Measurements from ENCODE around the gene GALNT11.

GALNT11 gene

DNA sequence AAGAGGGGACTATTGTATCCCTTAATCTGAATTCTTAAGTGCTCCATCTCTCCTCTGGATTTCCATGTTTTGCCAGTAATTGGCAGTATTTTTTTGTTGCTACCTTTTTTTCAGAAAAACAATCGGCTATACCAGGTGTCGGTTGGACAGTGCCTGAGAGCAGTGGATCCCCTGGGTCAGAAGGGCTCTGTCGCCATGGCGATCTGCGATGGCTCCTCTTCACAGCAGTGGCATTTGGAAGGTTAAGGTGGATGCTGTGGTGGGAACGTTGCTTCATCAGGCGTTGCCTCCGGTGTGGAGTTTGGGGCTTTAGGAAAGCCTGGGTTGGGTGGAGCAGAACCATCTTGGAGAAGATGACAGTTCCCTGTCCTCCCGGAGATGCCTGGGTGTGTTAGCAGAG, 96.0 kb downstream of the GALNT11 start:
- no peaks in the 10 kb centered on the region for H3K4me1 ChIP-seq (ENCODE audit: insufficient read depth, insufficient read length)
- H3K9ac ChIP-seq (ENCODE audit: insufficient read length, low read depth), result no peak overlapping the region
- TF ChIP-seq ZNF274 (IDR thresholded peaks at IDR 0.05; ENCODE audit: low read depth, low read length) (no peak), YY1 (IDR thresholded peaks at IDR 0.05; ENCODE audit: insufficient read depth, insufficient read length) (no peak)
- no peak overlapping the region for H3K4me3 ChIP-seq (ENCODE audit: insufficient read length, low read depth)
- no peaks in the 10 kb centered on the region for H3K27me3 ChIP-seq (ENCODE audit: insufficient read depth, insufficient read length)
- peaks cover 65% of the 10 kb centered on the region for H3K36me3 ChIP-seq (ENCODE audit: insufficient read depth, insufficient read length, low read length)
- no peak for DNase-seq (ENCODE audit: low read depth, low spot score)
- peaks cover 6% of the 10 kb centered on the region; the same call in 1 of the 2 replicates for H3K9me3 ChIP-seq (ENCODE audit: insufficient read depth, low read length)

DNA sequence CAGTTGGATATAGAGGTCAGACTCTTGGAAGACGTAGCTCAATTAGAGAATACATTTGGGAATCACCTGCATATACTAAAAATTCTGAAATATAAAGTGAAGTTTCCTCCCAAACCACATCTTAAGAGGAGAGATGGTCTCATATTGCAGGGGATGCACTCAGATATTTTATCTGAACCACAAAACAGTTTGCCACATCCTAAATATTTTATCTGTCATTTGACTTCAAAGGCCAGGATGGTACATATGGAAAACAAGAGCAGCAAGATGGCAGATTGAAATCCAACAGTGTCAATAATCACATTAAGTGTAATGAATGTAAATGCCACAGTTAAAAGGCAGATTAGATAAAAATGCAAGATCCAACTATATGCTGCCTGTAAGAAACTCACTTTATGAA, 97.1 kb downstream of the GALNT11 start:
- H3K4me1 ChIP-seq (ENCODE audit: insufficient read depth, insufficient read length), result no peaks in the 10 kb centered on the region
- H3K9ac ChIP-seq (ENCODE audit: insufficient read length, low read depth), result no peak overlapping the region
- TF ChIP-seq ZNF274 (IDR thresholded peaks at IDR 0.05; ENCODE audit: low read depth, low read length) (no peak), YY1 (IDR thresholded peaks at IDR 0.05; ENCODE audit: insufficient read depth, insufficient read length) (no peak), SUZ12 (IDR thresholded peaks at IDR 0.05; ENCODE audit: extremely low read depth, insufficient read depth, insufficient read length) (no peak)
- DNase-seq (ENCODE audit: low read depth, low spot score), result no peak
- H3K36me3 ChIP-seq (ENCODE audit: insufficient read depth, insufficient read length, low read length), result peaks cover 62% of the 10 kb centered on the region
- no peaks in the 10 kb centered on the region for H3K27me3 ChIP-seq (ENCODE audit: insufficient read depth, insufficient read length)
- no peak overlapping the region for H3K4me3 ChIP-seq (ENCODE audit: insufficient read length, low read depth)
- peaks cover 6% of the 10 kb centered on the region; the same call in 1 of the 2 replicates for H3K9me3 ChIP-seq (ENCODE audit: insufficient read depth, low read length)

DNA sequence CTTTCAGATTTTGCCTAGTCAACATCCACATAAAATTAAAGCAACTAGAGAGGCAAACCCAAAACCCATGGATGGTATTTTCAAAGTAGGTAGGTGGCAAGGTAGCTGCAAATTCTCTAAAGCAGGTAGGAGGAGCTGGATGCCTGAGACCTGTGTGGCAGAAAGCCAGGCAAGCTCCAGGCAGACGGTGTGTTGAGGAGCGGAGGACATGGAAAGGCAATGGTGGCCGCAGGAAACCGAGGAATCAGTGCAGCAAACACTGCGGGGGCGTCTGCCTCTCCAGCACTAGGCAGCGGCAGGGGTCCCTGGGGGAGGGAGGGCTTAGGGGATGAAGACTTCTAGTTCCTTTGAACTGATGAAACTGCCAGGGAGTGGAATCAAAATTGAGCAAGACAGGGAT, 101.3 kb downstream of the GALNT11 start:
- no peak overlapping the region for H3K4me3 ChIP-seq (ENCODE audit: insufficient read length, low read depth)
- DNase-seq (ENCODE audit: low read depth, low spot score), result no peak
- peaks cover 6% of the 10 kb centered on the region; the same call in 1 of the 2 replicates for H3K9me3 ChIP-seq (ENCODE audit: insufficient read depth, low read length)
- H3K27me3 ChIP-seq (ENCODE audit: insufficient read depth, insufficient read length), result no peaks in the 10 kb centered on the region
- peaks cover 44% of the 10 kb centered on the region for H3K36me3 ChIP-seq (ENCODE audit: insufficient read depth, insufficient read length, low read length)
- no peak overlapping the region for H3K9ac ChIP-seq (ENCODE audit: insufficient read length, low read depth)
- H3K4me1 ChIP-seq (ENCODE audit: insufficient read depth, insufficient read length), result no peaks in the 10 kb centered on the region
- TF ChIP-seq YY1 (IDR thresholded peaks at IDR 0.05; ENCODE audit: insufficient read depth, insufficient read length), result no peak
- no peak for TF ChIP-seq SUZ12 (IDR thresholded peaks at IDR 0.05; ENCODE audit: extremely low read depth, insufficient read depth, insufficient read length)
- TF ChIP-seq ZNF274 (IDR thresholded peaks at IDR 0.05; ENCODE audit: low read depth, low read length), result no peak

DNA sequence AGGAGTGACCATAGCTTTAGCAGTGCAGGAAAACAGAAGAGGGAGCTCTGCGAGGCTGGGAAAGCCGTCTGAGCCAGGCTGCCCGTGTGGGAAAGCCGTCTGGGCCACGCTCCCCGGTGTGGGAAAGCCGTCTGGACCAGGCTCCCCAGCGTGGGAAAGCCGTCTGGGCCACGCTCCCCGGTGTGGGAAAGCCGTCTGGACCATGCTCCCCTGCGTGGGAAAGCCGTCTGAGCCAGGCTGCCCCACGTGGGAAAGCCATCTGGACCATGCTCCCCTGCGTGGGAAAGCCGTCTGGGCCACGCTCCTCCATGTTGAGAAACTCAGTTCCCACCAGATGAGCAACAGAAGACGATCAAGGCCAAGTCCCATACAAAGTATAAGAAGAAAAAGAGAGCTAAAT, 101.8 kb downstream of the GALNT11 start:
- Histone ChIP-seq H3K4me1 (ENCODE audit: insufficient read depth, insufficient read length) (no peaks in the 10 kb centered on the region), H3K36me3 (ENCODE audit: insufficient read depth, insufficient read length, low read length) (peaks cover 45% of the 10 kb centered on the region), H3K4me3 (ENCODE audit: insufficient read length, low read depth) (no peak overlapping the region), H3K27me3 (ENCODE audit: insufficient read depth, insufficient read length) (no peaks in the 10 kb centered on the region), H3K9ac (ENCODE audit: insufficient read length, low read depth) (no peak overlapping the region), H3K9me3 (ENCODE audit: insufficient read depth, low read length) (peaks cover 6% of the 10 kb centered on the region; the same call in 1 of the 2 replicates)
- TF ChIP-seq YY1 (IDR thresholded peaks at IDR 0.05; ENCODE audit: insufficient read depth, insufficient read length) (no peak), SUZ12 (IDR thresholded peaks at IDR 0.05; ENCODE audit: extremely low read depth, insufficient read depth, insufficient read length) (no peak), ZNF274 (IDR thresholded peaks at IDR 0.05; ENCODE audit: low read depth, low read length) (no peak)
- no peak for DNase-seq (ENCODE audit: low read depth, low spot score)

DNA sequence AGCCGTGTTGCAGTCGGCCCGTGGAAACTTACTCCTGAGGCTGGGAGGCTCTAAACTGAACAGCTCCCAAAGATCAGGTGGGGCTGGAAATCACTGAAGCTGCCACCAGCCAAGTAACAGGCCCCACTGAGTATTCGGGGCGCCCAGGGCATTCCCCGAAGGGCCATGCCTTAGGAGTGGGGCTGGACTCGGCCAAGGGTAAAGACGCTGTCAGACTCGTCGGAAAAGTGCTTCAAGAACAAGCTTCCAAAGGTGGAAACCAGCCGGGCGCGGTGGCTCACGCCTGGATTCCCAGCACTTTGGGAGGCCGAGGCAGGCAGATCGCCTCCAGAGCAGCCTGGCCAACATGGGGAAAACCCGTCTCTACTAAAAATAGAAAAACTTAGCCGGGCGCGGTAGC, 102.8 kb downstream of the GALNT11 start:
- Histone ChIP-seq H3K27me3 (ENCODE audit: insufficient read depth, insufficient read length) (no peaks in the 10 kb centered on the region), H3K4me1 (ENCODE audit: insufficient read depth, insufficient read length) (no peaks in the 10 kb centered on the region), H3K36me3 (ENCODE audit: insufficient read depth, insufficient read length, low read length) (peaks cover 40% of the 10 kb centered on the region), H3K4me3 (ENCODE audit: insufficient read length, low read depth) (no peak overlapping the region), H3K9ac (ENCODE audit: insufficient read length, low read depth) (no peak overlapping the region), H3K9me3 (ENCODE audit: insufficient read depth, low read length) (peaks cover 6% of the 10 kb centered on the region; the same call in 1 of the 2 replicates)
- TF ChIP-seq YY1 (IDR thresholded peaks at IDR 0.05; ENCODE audit: insufficient read depth, insufficient read length), result no peak
- TF ChIP-seq SUZ12 (IDR thresholded peaks at IDR 0.05; ENCODE audit: extremely low read depth, insufficient read depth, insufficient read length), result no peak
- no peak for DNase-seq (ENCODE audit: low read depth, low spot score)

DNA sequence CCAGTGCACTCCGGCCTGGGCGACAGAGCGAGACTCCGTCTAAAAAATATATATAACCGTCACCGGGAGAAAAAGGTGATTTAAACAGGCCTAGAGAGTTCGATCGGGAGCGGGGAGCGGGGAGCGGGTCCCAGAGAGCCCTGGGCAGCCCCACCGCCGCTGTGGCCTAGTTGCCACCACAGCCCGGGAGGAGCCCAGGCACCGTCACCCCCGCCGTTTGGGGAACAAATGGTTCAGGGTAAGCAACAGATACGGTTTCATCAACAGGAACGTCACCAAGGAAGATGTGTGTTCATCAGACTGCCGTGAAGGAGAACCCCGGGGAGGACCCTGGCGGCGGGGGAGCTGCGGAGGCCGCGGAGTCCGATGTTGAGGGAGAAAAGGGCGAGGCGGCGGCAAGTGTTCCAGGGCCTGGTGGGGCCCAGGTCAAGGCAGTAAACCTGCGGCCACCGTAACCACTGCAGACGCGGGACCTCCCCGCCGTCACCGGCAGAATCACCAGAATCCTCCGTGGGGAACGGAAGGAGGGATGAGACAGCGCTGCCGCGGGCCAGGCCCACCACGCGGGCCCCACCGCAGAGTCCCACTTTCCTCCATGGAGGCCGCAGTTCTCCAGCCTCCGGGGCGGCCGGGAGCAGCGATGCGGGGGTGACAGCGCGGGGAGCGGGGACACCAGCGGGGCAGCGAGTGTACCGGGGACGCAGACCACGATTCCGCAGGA, 103.4 kb downstream of the GALNT11 start:
- Histone ChIP-seq H3K9ac (ENCODE audit: insufficient read length, low read depth) (no peak overlapping the region), H3K4me3 (ENCODE audit: insufficient read length, low read depth) (no peak overlapping the region), H3K4me1 (ENCODE audit: insufficient read depth, insufficient read length) (no peaks in the 10 kb centered on the region), H3K36me3 (ENCODE audit: insufficient read depth, insufficient read length, low read length) (peaks cover 42% of the 10 kb centered on the region), H3K27me3 (ENCODE audit: insufficient read depth, insufficient read length) (no peaks in the 10 kb centered on the region), H3K9me3 (ENCODE audit: insufficient read depth, low read length) (peaks cover 6% of the 10 kb centered on the region; the same call in 1 of the 2 replicates)
- no peak for TF ChIP-seq ZNF274 (IDR thresholded peaks at IDR 0.05; ENCODE audit: low read depth, low read length)
- no peak for DNase-seq (ENCODE audit: low read depth, low spot score)

DNA sequence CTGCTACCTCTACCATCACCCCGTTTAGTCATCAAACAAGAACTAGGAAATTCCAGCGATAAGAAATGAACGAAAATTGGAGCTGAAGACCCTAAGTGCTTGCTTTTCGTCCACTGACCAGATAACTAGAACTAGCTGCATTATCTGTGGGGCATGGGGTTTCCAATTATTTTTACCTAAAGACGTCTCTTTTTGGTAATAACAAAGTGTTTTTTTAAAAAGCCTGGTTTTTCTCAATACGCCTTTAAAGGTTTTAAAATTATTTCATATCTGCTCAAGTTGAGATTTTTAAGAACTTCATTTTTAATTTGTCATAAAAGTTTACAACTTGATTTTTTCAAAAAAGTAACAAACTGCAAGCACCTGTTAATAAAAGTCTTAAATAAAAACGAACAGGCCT, 104.2 kb downstream of the GALNT11 start:
- no peaks in the 10 kb centered on the region for H3K4me1 ChIP-seq (ENCODE audit: insufficient read depth, insufficient read length)
- no peak for DNase-seq (ENCODE audit: low read depth, low spot score)
- no peak overlapping the region for H3K9ac ChIP-seq (ENCODE audit: insufficient read length, low read depth)
- peaks cover 37% of the 10 kb centered on the region for H3K36me3 ChIP-seq (ENCODE audit: insufficient read depth, insufficient read length, low read length)
- H3K4me3 ChIP-seq (ENCODE audit: insufficient read length, low read depth), result no peak overlapping the region
- 0 out of 2 replicates have a peak, but pooled peaks cover 1% of the 10 kb centered on the region for H3K9me3 ChIP-seq (ENCODE audit: insufficient read depth, low read length)
- H3K27me3 ChIP-seq (ENCODE audit: insufficient read depth, insufficient read length), result no peaks in the 10 kb centered on the region
- TF ChIP-seq YY1 (IDR thresholded peaks at IDR 0.05; ENCODE audit: insufficient read depth, insufficient read length) (no peak), ZNF274 (IDR thresholded peaks at IDR 0.05; ENCODE audit: low read depth, low read length) (no peak)

All from NT2/D1 (cell line).